C4-2B (cell line): ENCODE measurements around the gene TBX19.

ENCODE experiments used
- H3K27ac ChIP-seq: fragments of 450-650 bp; 2 replicates; pipeline ENCODE4 v1.5.1; 2017
- ZFX ChIP-seq: fragments of 450-650 bp; IDR thresholded peaks from 2 replicates; pipeline ENCODE4 v1.6.1; 2017
- TF ChIP-seq, protein P1 (sequence below): fragments of 450-650 bp; conservative IDR thresholded peaks from 2 replicates; pipeline ENCODE4 v1.5.1; 2017; ENCODE audit warnings: mild to moderate bottlenecking

TBX19 gene

DNA sequence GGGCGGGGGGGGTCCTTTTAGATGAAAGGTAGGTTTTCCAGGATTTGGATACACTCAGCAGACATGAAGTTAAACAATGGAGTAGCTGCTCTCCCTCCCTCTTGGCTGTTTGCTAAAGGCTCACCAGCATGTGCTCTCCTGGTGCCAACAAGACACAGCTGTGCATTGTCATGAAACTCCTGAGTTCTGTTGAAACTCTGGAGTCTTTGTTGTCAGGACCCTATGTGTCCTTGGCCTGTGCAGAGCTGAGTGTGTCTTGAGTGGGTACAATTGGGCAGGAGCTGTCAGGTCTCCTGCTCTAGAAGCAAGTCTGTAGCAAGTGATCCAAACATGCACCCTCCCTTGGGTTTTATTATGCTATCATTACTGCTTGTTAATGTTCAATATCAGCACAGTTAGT, 12.7 kb downstream of the TBX19 start:
- TF ChIP-seq, protein P1, sequence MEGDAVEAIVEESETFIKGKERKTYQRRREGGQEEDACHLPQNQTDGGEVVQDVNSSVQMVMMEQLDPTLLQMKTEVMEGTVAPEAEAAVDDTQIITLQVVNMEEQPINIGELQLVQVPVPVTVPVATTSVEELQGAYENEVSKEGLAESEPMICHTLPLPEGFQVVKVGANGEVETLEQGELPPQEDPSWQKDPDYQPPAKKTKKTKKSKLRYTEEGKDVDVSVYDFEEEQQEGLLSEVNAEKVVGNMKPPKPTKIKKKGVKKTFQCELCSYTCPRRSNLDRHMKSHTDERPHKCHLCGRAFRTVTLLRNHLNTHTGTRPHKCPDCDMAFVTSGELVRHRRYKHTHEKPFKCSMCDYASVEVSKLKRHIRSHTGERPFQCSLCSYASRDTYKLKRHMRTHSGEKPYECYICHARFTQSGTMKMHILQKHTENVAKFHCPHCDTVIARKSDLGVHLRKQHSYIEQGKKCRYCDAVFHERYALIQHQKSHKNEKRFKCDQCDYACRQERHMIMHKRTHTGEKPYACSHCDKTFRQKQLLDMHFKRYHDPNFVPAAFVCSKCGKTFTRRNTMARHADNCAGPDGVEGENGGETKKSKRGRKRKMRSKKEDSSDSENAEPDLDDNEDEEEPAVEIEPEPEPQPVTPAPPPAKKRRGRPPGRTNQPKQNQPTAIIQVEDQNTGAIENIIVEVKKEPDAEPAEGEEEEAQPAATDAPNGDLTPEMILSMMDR, result no peak
- TF ChIP-seq ZFX, result no peak
- H3K27ac ChIP-seq, result no peak overlapping the region

- no peak for TF ChIP-seq ZFX
- TF ChIP-seq, protein P1, result no peak
- H3K27ac ChIP-seq, result no peak overlapping the region
Observed at GRCh38 chr1:168295411-168296114, 14.9 kb downstream of the TBX19 start.

DNA sequence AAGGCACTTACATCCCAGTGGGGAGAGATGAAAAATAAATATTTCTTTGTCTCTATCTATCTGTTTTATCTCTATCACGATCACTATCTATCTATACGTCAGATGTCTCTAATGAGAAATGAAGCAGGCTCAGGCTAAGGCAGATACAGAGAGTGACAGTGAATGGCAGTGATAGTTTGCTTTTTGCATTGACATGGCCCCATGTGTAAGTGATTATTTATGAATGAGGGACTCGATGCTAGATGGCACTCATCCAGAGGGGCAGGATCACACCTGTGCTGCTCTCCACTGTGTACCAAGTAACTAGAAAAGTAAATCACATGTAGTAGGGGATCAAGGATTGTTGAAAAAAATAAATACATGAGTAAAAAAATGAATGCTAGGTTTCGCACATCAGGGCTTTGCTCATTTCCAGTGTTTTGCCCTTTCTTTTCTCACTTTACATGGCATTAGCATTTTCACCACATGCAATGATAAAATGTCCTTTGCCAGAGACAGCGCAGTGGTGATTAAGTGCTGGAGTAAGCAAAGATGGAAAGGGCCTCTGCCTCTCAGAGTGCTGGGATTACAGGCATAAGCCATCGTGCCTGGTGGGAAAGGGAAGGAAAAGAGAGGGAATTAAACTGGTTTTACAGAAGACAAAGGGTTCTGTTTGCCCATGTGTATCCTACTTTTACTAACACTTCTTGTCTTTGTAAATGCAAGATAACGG, 16.5 kb downstream of the TBX19 start:
- TF ChIP-seq, protein P1, result no peak
- TF ChIP-seq ZFX, result no peak
- H3K27ac ChIP-seq, result no peak overlapping the region

DNA sequence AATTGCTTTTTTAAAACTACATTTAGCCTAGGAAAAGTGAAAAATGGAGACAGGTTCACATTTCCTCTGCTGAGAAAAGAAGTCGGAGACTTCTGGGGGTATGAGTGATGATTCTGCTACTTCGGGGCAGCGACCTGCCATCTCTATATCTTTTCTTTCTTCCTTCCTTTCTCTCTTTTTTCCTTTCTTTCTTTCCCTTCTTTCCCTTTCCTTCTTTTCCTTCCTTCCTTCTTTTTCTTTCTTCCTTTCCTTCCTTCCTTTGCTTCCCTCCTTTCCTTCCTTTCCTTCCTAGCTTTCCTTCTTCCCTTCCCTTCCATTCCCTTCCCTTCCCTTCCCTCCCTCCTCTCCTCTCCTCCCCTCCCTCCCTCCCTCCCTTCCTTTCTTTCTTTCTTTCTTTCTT, 17.8 kb downstream of the TBX19 start:
- TF ChIP-seq, protein P1, result no peak
- TF ChIP-seq ZFX, result no peak
- no peak overlapping the region for H3K27ac ChIP-seq

- TF ChIP-seq, protein P1, result no peak
- no peak for TF ChIP-seq ZFX
- H3K27ac ChIP-seq, result no peak overlapping the region
Observed at GRCh38 chr1:168300626-168301025, 19.9 kb downstream of the TBX19 start.

DNA sequence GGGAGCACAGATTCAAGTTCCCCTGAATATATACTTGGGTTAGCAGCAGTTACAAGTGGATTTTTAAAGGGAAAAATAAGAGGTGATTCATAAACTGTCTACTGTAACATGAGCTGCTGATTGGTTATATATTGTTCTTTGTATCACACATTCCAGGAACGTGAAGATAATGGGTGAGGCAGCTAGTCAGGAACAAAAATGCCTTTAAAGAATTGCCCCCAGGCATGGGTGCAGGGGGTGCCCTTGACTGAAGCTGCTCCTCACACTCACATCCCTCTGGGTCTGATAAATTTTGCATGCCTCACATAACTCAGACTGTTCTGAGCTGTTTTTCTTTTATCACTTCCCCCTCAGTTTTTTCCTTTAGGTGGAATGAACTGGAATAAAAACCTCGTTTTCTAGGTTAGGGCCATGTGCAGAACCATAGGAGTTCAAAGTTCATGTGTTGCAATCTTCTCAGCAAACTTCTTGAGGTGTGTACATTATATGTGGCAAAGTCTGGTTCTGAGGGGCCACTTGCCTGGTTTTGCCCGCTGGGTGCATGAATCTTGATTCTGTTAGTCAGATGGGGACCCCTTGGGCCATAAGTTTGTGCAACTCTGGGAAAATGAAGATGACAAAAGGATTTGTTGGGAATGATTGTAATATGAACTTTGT, 21.1 kb downstream of the TBX19 start:
- TF ChIP-seq, protein P1, result no peak
- no peak for TF ChIP-seq ZFX
- H3K27ac ChIP-seq, result no peak overlapping the region
